Left hindlimb (tissue), 1 donor: ENCODE measurements around the gene PAFAH1B2.
"Not testable (repeated sequence)": the region's sequence is repeated elsewhere in the genome, so short reads cannot be mapped to it uniquely, and the experiment has no call there.

ENCODE experiments used
- DNase-seq: peaks from one replicate; pipeline ENCODE4 v3.0.0-alpha.2; 2018

Gene PAFAH1B2

DNA sequence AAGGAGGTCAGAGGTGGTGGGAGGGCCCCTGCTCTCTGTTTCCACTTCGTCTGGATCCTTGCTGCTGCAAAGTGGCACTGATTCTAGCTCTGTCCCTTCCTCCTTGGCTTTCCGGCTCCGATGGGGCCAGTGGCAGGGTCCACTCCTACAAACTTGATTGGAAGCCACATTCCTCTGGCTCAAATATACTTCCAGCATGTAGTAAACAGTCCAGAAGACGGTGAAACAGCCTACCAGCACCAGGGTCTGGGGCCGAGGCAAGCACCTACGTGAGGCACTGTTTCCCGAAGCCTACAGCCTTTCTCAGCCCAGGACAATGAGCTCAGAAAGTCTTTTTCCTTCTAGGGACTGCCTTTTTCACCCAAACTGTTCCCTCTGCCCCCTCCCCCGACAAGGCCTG lies 62.0 kb downstream of the PAFAH1B2 start:
- DNase-seq = not testable (repeated sequence)

DNA sequence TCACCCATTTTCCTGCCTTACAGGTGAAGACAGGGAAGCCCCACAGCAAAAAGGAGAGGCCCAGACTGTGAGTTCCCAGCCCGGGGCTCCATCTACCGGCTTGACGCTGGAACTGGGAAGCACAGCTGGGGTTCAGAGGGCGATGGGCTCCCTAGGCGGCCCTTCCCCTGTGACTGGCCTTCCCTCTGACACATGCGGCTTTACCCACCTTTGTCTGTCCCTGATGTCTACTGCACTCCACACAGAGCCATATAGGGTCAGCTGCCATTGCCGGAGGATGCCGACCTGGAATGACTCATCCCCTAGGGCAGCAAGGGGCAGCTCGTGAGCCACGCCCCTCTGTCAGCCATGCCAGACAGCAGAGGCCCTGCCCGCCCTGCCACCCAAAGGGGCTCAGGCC lies 62.8 kb downstream of the PAFAH1B2 start:
- DNase-seq = not testable (repeated sequence)

DNA sequence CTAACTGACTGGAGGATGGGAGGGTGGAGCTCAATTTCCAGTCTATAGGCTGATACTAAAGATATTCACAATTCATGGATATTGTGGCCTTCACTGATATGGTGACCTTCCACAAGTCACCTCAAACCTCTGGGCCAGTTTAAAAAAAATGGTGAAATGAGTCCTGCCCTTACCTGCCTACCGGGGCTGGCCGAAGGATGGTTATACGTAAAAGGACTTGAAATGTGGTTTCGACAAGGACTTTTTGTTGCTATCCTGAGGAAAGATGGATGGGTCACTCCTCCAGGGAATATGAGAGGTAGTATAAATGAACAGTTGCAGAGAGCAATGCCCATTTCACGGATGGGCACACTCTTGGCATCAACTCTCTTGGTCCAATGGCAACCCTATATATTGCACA lies 63.4 kb downstream of the PAFAH1B2 start:
- DNase-seq = not testable (repeated sequence)

DNA sequence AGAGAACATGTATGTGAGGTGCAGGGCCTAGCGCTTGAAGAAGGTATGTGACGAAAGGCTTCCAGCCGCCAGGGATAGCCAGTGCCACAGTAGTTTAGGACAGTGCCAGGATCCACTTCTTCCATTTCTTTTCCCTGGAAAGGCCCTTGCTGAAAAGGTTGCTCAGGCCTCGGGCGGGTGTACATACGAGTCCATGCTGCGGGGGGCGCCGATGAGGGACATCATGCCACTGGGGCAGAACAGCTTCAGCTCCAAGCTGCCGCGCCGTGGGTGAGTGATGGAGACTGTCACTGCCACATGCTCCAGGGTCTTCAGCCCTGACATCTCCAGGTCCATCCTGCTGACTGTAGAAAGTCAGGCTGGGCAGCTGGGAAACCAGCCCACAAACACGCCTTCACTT lies 64.6 kb downstream of the PAFAH1B2 start:
- DNase-seq = not testable (repeated sequence)

DNA sequence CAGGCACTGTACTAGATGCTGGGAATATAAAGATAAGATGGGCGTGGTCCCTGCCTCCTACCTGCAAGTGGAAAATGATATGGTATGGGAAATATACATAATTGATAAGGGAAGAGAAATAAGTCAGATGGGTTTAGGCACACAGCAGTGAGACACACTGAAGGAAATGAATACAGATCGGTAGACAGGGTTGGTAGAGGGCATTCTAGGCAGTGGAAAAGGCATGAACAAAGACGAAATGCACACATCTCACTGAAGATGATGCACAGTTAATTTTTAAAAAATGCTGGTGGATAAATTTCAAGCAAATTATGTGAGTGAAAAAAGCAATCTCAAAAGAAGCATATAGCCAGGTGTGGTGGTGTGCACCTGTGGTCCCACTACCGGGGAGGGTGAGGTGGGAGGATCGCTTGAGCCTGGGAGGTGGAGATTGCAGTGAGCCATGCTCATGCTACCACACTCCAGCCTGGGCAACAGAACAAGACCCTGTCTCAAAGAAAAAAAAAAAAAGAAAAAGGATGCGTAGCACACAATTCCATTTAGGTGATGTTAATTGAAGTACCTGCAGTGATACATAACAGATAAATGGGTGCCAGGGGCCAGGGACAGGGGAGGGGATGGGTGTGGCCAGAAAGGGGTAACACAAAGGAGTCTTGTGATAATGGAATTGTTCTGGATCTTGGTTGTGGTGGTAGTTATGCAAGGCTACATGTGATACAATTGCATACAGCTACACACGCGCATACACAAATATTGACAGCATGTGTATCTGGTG lies 65.5 kb downstream of the PAFAH1B2 start:
- DNase-seq = not testable (repeated sequence)

DNA sequence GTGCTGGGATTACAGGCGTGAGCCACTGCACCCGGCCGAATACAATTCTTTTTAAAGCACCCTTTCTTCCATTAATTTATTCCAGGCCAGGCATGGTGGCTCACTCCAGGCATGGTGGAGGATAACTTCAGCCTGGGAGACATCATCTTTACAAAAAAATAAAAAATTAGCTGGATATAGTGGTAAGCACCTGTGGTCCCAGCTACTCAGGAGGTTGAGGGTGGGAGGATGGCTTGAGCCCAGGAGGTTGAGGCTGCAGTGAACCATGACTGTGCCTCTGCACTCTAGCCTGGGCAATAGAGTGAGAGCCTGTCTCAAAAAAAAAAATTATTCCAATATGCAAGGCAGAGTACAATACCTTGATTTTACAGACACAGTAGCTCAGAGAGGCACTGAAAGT lies 66.5 kb downstream of the PAFAH1B2 start:
- no peak for DNase-seq

GRCh38 chr11:117212697-117213355 lies 68.7 kb downstream of the PAFAH1B2 start:
- DNase-seq = no peak

DNA sequence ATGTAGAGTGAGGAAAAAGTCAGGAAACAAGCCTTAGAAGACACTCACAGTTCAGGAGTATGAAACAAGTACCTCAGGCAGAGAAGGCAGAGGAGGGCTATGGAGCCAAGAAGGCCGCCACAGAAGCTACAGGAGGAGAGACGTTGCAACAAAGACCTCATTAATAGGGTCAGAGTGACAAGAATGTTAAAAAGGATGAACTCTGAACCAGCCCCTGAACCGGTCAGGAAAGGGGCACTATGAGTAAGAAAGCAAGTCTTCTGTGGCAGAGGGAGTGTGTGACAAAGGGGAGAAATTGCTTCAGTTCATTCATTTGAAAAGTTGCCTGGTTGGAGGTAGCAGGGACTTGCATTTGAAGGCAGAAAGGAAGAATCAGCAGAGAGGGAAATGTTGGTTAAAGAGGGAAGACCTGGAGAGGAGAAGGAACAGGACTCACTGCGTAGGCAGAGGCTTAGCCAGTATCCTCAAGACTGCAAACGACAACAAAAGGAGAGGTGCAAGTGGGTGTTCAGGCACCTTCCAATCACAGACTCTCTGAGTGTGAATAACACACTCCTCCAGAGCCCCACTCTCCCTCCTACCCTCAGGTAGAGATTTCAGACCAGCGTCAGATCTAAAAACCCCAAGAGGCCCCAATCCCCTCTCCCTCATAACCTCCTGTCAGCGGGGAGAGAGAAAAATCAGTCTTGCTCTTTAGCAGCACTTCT lies 70.5 kb downstream of the PAFAH1B2 start:
- no peak for DNase-seq

DNA sequence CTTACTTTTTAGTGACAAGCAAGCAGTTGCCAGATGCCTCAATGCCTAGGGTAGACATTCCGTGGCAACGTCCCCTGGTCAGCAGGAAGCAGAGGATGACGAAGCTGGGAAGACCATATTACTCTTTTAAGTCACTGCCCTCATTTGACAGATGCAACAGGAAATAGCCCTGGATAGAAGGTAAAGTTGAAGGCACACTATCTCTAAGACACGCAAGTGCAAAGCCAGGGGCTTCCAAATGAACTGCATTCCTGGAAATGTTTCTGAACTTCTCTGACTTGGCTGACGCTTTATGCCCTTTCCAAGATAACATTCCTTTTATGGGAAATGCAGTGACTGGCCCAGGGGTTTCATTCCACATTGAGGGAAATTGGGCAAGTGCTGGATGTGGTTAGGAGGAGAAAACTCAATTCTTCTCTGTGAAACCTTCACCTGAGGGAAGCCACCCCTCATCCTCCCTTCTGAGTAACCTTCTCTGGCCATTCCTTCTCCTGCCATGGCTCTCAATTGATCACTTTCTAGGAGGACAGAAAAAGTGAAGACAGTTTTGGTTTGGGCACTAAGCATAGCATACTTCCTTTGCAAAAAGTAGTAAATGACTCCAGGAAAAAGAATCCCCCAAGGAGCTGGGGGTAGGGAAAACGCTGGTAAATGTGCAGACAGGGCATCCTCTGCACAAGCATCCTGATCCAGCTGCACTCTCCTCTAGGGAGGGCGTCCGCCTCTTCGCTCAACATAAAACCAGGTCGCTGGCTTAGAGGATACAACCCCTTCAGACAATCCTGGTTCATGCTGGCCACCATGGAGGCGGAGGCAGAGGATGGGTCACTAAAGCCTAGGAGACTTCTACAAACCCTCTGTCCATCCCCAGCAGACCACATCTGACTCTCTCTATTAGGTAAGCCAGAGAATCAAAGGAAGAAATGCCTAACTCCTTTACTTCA lies 73.3 kb downstream of the PAFAH1B2 start:
- DNase-seq = no peak

DNA sequence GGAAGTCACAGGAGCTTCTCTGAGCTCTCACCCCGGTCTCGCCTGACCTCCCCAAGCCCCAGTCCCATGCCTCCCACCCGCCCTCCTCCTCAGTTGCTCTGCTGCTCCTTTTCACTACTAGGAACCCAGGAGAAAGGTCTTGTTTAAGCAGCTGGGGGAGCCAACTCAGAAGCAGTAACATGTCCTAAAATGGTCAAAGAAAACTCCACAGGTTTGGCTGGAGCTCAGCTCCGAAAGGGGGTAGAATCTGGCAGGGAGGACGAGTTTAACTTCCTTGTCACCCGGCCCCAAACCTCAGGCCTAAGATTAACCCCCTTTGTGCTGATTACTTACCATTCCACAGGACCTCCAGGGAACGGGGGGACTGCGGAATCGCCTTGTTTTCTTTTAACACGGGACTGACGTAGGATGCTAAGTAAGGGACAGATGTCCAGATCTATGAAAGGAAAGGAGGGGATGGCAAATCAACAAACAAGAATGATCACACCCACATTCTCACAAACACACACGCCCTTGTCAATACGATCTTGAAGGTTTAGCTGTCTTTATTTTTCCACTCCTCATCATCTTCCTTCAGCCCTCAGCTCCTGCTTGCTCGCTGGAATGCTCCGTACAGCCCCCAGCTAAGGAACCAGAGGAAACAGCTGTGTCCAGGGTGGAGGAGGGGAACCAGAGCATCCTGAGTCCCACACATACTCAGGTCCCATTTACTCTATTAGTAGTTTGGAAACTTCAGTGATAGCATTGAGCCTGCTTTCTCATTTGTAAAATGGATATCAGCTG lies 74.2 kb downstream of the PAFAH1B2 start:
- DNase-seq = no peak

DNA sequence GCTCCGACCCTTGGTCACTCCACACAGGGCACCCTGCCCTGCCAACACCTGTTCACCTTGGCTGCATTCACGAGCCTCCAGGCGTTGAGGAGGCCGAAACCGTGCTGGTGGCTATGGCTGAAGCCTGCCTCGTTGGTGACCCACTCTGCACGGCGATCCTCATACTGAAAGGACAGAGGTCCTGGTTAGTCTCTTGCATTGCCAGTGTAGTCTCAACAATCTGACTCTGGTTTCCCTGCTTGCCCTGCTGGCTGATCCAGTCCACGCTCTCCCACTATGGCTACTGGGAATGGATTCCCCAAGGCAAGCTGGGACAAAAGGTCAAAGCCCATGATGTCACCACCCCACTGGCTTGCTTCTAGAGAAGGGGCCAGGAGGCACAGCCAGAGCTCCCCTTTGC lies 74.9 kb downstream of the PAFAH1B2 start:
- no peak for DNase-seq

DNA sequence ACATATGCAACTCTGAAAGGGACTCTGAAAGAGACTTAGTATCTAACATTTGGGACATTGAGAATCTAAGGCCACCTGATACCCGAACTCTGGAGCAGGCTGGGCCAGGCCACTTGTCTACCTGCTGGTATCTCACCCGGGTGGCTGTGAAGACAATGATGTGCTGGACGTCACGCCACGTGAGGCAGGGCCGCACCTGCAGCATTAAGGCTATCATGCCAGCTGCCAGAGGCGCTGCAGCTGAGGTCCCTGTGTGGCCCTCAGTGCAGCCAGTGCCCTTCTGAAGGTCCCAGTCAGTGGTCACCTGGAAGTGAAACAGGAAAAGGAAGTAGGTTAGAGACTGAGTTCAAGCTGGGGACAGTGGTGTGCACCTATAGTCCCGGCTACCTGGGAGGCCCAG lies 75.4 kb downstream of the PAFAH1B2 start:
- DNase-seq = no peak

GRCh38 chr11:117219995-117220394 lies 75.9 kb downstream of the PAFAH1B2 start:
- DNase-seq = no peak

GRCh38 chr11:117220568-117220967 lies 76.5 kb downstream of the PAFAH1B2 start:
- peak; percentile 84 for DNase-seq

DNA sequence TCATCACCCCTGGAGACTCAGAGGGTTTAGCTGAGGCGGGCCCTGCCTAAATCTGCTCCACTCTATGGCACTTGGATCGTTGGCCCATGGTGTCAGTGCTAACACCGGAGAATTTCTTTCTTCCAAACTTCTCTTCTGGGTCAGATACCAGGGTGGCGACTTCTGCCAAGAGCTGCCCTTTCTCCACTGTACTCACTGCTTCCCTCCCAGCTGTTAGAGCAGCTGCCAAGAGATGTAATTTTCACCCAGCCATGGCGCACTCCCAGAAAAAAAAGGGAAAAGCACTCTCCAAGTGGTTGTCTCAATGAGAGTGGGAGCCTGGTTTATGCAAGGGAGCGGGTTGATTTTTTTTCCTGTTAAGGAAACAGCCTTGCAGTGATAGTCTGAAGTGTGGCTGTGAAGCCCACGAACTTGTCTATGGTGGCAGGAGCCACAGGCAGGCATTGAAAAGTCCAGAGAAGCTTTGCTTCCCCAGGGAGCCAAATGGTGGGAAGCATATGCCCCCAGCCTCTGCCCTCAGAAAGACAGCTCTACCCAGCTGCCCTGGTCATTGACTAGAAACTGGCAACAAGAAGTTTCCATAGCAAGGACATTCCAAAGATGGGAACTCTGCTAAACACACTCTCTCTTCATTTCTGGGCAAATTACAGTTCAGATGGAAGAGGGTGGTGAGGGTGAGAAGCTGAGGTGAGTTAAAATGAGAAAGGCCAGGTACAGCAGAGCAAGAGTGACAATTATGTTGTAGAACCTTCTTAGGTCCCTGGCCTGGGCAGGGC lies 77.1 kb downstream of the PAFAH1B2 start:
- peak; percentile 77 for DNase-seq

DNA sequence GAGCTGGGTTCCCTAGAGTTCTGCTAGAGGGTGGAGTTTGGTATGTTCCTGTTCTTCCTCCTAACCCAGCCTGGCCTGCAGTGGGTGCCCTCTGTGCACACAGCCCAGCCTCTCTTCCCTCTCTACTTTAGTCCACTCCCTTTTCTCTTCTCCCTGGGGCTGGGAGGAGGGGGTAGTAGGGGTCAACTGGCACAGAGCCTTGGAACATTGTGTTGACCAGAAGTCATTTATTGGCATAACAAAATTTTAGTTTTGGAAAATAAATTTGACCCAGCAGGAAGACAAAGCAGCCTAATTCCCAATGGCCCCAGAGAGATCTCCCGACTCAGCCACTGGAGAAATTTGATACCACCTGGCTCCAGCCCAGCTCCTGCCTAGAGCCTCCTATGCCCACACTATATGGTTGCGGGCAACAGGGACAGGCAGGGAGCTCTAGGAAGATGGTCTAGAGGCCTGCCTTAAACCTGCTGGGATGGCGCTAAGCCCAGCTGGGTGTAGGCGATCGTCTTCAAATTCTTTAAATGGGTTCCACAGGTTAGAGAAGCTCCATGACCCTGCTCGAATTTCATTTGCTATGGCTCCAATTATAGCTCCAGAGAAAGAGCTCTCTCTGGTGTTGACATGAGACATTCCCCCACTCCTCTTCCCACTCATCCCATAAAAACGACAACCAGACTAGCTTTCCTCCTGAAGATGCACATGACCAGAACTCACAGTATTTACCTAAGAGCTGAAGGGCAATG lies 77.9 kb downstream of the PAFAH1B2 start:
- peak; percentile 83 for DNase-seq

- DNase-seq = no peak
Measured at GRCh38 chr11:117222991-117223740, 79.1 kb downstream of the PAFAH1B2 start.

- no peak for DNase-seq
Measured at GRCh38 chr11:117223741-117224689, 79.9 kb downstream of the PAFAH1B2 start.
